Stimulated activated CD4-positive, alpha-beta T cell treated with anti-CD3 and anti-CD28 coated beads, Interleukin-12 subunit alpha, Interleukin-12 subunit beta, amount 100 ng/mL, for 4 hours (primary cell): Measurements from ENCODE around the gene STK33.
"Not testable (repeated sequence)": the region's sequence is repeated elsewhere in the genome, so short reads cannot be mapped to it uniquely, and the experiment has no call there.

Experiments
- DNase-seq: peaks from one replicate; pipeline ENCODE4 v3.0.0-alpha.2; 2020

Gene STK33

DNA sequence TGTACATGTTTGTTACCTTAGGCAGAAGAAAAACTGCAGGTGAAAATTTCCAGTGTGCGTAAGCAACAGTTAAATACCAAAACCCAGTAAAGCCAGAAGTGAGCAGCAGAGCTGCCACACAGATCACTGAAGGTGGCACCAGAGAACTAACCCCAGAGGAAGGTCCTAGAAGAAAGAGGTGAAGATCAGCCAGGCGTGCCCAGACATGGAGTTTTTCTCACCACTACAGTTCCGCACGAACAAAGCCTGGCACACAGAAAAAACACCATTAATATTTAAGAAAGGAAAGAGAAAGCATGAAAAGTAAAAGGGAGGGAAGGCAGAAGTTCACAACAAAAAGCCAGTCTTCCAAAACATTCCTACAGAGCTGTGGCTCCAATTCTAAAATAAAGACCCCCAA lies 60.7 kb downstream of the STK33 start:
- DNase-seq, result no peak

DNA sequence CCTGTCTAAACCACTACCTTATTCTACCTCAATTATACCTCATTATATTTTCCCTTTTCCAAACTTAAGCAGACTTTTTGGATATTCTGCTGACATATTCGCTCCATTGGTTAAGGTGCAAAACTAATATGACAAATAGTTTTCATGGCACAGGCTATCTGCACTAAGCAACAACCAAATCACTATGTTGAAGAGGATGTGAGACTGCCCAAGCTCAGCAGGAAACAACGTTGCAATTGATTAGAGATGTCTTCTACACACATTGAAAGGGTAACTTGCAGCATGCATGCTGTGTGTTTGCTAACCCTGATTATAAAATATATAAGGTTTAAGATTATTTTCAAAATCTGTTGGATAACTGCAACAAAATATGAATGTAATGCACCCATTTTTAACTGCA lies 61.6 kb downstream of the STK33 start:
- DNase-seq, result no peak

DNA sequence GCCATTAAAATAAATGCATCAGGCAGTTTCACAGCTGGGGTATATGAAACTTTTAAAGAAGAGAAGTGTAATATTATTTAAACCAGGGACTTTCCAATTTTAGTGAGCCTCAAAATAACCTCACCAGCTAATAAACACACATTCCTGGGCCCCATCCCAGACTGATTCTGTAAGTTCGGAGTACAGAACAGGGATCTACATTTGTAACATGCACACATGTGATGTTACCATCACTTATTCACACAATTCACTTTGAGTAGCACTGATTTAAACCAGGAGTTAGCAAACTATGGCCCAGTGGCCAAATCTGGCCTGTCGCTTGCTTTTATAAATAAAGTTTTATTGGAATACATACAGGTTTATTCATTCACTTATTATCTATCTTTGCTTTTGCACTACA lies 62.0 kb downstream of the STK33 start:
- no peak for DNase-seq

DNA sequence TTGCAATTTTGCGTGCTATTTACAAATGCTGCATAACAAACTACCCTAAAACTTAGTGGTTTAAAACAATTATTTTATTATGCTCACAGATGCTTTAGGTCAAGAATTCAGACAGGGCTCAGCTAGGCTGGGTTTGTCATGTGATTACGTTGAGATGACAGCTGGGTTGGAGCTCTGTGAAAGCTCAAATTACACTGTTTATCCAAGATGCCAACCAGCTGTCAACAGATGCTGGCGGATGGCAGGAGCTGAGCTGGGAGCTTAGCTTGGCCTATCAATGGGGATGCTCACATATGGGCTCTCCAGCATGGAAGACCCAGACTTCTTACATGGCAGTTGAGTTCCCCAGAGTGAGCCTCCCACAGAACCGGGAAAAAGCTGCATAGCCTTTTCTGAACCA lies 62.7 kb downstream of the STK33 start:
- DNase-seq, result no peak

- no peak for DNase-seq
Observed at GRCh38 chr11:8527939-8528338, 66.1 kb downstream of the STK33 start.

DNA sequence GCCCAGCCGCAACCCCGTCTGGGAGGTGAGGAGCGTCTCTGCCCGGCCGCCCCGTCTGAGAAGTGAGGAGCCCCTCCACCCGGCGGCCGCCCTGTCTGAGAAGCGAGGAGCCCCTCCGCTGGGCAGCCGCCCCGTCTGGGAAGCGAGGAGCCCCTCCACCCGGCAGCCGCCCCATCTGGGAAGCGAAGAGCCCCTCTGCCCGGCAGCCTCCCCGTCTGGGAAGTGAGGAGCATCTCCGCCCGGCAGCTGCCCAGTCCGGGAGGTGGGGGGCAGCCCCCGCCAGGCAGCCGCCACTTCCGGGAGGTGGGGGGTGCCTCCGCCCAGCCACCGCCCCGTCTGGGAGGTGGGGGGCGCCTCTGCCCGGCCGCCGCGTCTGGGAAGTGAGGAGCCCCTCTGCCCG lies 70.6 kb downstream of the STK33 start:
- DNase-seq, result no peak

- DNase-seq, result no peak
Observed at GRCh38 chr11:8512547-8512946, 81.5 kb downstream of the STK33 start.

- no peak for DNase-seq
Observed at GRCh38 chr11:8503910-8504364, 90.1 kb downstream of the STK33 start.

- no peak for DNase-seq
Observed at GRCh38 chr11:8501836-8502235, 92.2 kb downstream of the STK33 start.

DNA sequence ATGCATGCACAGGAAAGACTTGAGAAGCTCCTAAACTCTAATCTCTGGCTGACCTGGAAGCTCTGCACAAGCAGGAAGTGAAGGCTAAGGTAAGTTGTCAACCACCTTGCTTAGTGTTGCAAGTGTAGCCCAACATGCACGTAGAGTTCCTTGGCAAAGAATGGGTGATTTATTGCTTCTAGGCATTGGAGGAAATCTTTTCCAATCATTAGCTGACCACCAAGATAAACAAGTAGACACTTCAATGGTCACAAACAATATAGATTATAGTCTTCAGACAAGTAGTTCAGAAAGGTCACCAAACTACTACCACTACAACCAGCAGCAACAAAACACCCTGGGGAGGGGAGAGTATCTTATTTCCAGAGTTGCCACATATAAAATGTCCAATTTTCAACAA lies 105.6 kb downstream of the STK33 start:
- no peak for DNase-seq

GRCh38 chr11:8487261-8487660 lies 106.8 kb downstream of the STK33 start:
- no peak for DNase-seq

- DNase-seq, result no peak
Observed at GRCh38 chr11:8484251-8484650, 109.8 kb downstream of the STK33 start.

DNA sequence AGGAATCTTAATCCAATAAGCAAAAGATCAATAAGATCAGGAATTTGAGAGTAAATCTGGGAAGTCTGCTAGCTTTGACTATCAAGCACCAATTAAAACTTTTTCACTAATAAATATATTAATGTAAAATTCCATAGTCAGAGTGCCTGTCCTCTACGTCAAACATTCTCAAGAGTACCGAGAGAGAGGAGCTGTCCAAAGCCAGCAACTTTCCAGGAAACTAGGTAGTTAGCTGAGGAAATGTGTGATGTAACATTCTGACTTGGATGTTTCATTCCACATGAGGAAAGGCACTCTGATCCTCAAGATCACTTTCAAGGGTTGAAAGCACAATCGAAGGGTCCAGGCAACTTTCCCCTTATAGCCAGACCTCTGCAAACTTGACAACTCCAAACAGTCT lies 113.2 kb downstream of the STK33 start:
- no peak for DNase-seq

DNA sequence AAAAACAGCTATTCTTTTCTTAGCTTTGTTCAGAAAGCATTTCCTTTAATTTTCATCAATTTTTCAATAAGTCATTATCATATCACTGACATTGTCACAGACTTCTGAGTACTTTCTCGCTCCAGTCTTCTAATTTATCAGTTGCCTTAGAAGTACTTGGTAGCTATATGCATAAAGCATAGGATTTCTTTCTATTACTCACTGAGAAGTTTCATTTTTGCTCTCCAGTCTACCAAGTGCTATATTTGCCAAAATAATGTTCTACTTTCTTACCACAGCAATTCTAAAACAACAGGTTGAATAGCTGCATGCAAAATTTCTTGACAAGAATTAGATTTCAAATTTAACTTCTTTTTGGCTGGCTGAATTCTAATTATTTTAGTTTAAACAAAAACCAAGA lies 116.3 kb downstream of the STK33 start:
- DNase-seq, result no peak

DNA sequence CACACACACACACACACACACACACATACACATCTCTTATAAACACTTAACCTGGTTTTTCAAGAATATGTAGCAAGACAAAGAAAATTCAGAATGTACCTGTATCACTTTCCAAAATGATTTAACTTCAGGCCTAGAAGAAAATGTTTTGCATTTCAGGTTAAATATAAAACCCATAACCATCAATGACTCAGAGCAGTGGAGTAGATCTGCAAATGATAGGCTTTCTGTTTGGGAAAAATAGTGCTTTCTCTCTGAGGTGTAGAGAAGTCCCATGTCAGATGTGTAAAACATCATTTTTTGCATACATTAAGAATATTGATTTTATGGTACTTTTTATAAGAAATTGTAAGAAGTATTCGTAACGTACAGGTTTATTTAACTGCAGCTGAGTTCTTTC lies 116.9 kb downstream of the STK33 start:
- no peak for DNase-seq

GRCh38 chr11:8467806-8468205 lies 126.2 kb downstream of the STK33 start:
- DNase-seq, result not testable (repeated sequence)

DNA sequence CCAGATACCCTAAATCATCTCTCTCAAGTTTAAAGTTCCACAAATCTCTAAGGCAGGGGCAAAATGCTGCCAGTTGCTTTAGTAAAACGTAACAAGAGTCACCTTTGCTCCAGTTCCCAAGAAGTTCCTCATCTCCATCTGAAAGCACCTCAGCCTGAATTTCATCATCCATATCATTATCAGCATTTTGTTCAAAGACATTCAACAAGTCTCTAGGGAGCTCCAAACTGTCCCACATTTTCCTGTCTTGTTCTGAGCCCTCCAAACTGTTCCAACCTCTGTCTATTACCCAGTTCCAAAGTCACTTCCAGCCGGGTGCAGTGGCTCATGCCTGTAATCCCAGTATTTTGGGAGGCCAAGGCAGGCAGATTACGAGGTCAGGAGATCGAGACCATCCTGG lies 126.7 kb downstream of the STK33 start:
- not testable (repeated sequence) for DNase-seq

DNA sequence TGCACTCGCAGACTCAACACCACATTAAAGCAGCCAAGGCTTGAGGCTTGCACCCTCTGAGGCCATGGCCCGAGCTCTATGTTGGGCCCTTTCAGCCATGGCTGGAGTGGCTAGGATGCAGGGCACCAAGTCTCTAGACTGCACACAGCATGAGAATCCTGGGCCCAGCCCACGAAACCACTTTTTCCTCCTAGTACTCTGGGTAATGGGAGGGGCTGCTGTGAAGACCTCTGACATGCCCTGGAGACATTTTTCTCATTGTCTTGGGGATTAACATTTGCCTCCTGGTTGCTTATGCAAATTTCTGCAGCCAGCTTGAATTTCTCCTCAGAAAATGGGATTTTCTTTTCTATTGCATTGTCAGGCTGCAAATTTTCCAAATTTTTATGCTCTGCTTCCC lies 127.1 kb downstream of the STK33 start:
- DNase-seq, result not testable (repeated sequence)

DNA sequence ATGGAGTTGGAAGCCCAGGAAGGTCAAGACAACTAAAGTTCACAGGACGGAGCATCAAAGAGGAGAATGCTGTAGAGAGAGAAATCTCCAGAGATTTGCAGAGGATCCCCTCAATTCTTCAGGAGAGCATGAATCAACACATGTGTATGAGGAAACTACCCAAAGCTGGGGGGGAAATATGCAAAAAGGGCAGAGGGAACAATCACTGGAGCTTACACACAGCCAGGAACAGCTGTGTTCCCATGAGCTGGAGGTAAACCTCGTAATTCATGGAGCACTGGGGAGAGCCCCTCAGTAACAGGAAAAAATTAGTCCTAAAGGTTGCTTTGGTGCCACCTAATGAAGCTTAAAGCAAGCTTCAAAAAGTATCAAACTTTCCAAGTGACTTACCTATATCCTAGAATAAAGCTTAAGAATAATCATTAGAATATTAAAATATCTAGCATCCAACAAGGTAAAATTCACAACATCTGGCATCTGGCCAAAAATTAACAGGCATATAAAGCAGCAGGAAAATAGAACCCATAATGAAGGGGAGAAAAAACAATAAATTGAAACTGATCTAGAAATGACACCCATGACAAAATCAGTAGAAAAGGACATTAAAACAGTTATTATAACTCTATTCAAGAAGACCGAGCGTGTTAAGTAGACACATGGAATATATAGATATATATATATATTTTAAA lies 134.2 kb downstream of the STK33 start:
- DNase-seq, result no peak

DNA sequence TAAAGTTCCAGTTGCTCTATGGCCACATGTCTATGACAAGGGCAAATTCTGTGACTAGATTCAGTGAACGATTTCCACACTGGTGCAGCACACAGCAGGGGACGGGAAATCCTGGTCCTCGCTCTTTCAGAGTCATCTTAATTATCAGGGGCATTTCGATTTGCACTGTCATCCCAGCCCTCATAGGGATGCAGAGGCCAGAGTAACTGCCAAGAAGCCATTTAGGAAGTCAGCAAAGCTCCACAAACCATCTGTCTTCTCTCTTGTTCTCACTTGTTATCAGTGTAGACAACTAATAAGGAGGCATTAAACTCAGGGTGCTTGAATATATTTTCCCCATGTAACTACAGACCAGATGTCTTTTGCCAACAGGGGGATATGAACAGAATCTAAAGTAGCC lies 151.7 kb downstream of the STK33 start:
- DNase-seq, result no peak

- no peak for DNase-seq
Observed at GRCh38 chr11:8440649-8441048, 153.4 kb downstream of the STK33 start.

- no peak for DNase-seq
Observed at GRCh38 chr11:8429483-8429882, 164.5 kb downstream of the STK33 start.

- no peak for DNase-seq
Observed at GRCh38 chr11:8426076-8426475, 168.0 kb downstream of the STK33 start.

DNA sequence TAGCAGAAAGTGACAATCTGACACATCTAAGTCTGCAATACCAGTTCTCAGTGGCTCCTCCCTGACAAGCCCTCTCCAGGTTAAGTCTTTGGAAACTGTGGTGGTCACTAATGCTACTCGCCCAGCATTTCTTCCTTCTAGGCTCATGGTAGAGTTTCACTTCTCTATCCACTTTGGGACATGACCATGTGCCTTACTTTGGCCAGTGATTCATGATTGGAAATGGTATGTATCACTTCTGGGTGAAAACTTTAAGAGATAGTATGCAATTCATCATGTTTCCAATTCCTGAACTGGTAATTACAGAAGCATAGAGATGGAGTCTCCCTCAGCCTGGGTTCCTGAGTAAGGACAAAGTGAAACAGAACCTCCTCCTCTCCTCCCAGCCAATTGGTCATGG lies 178.8 kb downstream of the STK33 start:
- DNase-seq, result no peak

- DNase-seq, result no peak
Observed at GRCh38 chr11:8408151-8408941, 185.7 kb downstream of the STK33 start.
